Measurements from ENCODE around the gene BABAM2. TPM values are rescaled to one million over a fixed set of nuclear protein-coding genes. Genes with fewer than 3 reads are reported as not detected.

Gene BABAM2
- total and polyA plus RNA-seq, 4 donors, result 17.2 to 53.8 (median 36.5) TPM

- 82 to 85% methylated on average over 6 of the region's 6 CpGs for WGBS, 2 donors
- intact Hi-C loops (cut with DNase I), result no loop called here
- no peaks in the 10 kb centered on the region for H3K4me1 ChIP-seq (ENCODE audit: control insufficient read depth in 1 of 2, insufficient read depth in 2 of 2, low read length in 2 of 2)
- ATAC-seq (ENCODE audit: low FRiP score) (no peak), DNase-seq (no peak)
- H3K4me3 ChIP-seq (ENCODE audit: low read length in 2 of 2), result no peak overlapping the region
- H3K27ac ChIP-seq (ENCODE audit: low read depth in 1 of 2, low read length in 2 of 2), result no peak overlapping the region
- H3K9me3 ChIP-seq (ENCODE audit: control insufficient read depth, low read length), result no peaks in the 10 kb centered on the region
- H3K36me3 ChIP-seq (ENCODE audit: control insufficient read depth in 1 of 2, insufficient read depth in 2 of 2, low read length in 1 of 2), result no peaks in the 10 kb centered on the region
- no peaks in the 10 kb centered on the region for H3K27me3 ChIP-seq (ENCODE audit: control insufficient read depth in 1 of 2, insufficient read depth in 2 of 2, low read length in 1 of 2)
Measured at GRCh38 chr2:28182348-28182747, 291.8 kb downstream of the BABAM2 start.

- WGBS, 2 donors, result 67 to 74% methylated on average over 5 of the region's 5 CpGs
- H3K36me3 ChIP-seq (ENCODE audit: control insufficient read depth in 1 of 2, insufficient read depth in 2 of 2, low read length in 1 of 2), result no peaks in the 10 kb centered on the region
- H3K27ac ChIP-seq (ENCODE audit: low read depth in 1 of 2, low read length in 2 of 2), result no peak overlapping the region
- intact Hi-C loops (cut with DNase I), result no loop called here
- H3K9me3 ChIP-seq (ENCODE audit: control insufficient read depth, low read length), result no peaks in the 10 kb centered on the region
- DNase-seq, result no peak
- no peaks in the 10 kb centered on the region for H3K4me1 ChIP-seq (ENCODE audit: control insufficient read depth in 1 of 2, insufficient read depth in 2 of 2, low read length in 2 of 2)
- no peak for ATAC-seq (ENCODE audit: low FRiP score)
- H3K27me3 ChIP-seq (ENCODE audit: control insufficient read depth in 1 of 2, insufficient read depth in 2 of 2, low read length in 1 of 2), result no peaks in the 10 kb centered on the region
- H3K4me3 ChIP-seq (ENCODE audit: low read length in 2 of 2), result no peak overlapping the region
Measured at GRCh38 chr2:28185153-28185552, 294.6 kb downstream of the BABAM2 start.

GRCh38 chr2:28185891-28186290 lies 295.4 kb downstream of the BABAM2 start:
- DNase-seq (no peak), ATAC-seq (ENCODE audit: low FRiP score) (no peak)
- Histone ChIP-seq H3K4me3 (ENCODE audit: low read length in 2 of 2) (no peak overlapping the region), H3K9me3 (ENCODE audit: control insufficient read depth, low read length) (no peaks in the 10 kb centered on the region), H3K27ac (ENCODE audit: low read depth in 1 of 2, low read length in 2 of 2) (no peak overlapping the region), H3K36me3 (ENCODE audit: control insufficient read depth in 1 of 2, insufficient read depth in 2 of 2, low read length in 1 of 2) (no peaks in the 10 kb centered on the region), H3K27me3 (ENCODE audit: control insufficient read depth in 1 of 2, insufficient read depth in 2 of 2, low read length in 1 of 2) (no peaks in the 10 kb centered on the region), H3K4me1 (ENCODE audit: control insufficient read depth in 1 of 2, insufficient read depth in 2 of 2, low read length in 2 of 2) (no peaks in the 10 kb centered on the region)
- intact Hi-C loops (cut with DNase I), result no loop called here
- WGBS, 2 donors, result 80 to 87% methylated on average over 2 of the region's 2 CpGs

GRCh38 chr2:28187186-28187585 lies 296.7 kb downstream of the BABAM2 start:
- Histone ChIP-seq H3K4me3 (ENCODE audit: low read length in 2 of 2) (no peak overlapping the region), H3K27me3 (ENCODE audit: control insufficient read depth in 1 of 2, insufficient read depth in 2 of 2, low read length in 1 of 2) (no peaks in the 10 kb centered on the region), H3K27ac (ENCODE audit: low read depth in 1 of 2, low read length in 2 of 2) (no peak overlapping the region), H3K36me3 (ENCODE audit: control insufficient read depth in 1 of 2, insufficient read depth in 2 of 2, low read length in 1 of 2) (no peaks in the 10 kb centered on the region), H3K9me3 (ENCODE audit: control insufficient read depth, low read length) (no peaks in the 10 kb centered on the region), H3K4me1 (ENCODE audit: control insufficient read depth in 1 of 2, insufficient read depth in 2 of 2, low read length in 2 of 2) (no peaks in the 10 kb centered on the region)
- ATAC-seq (ENCODE audit: low FRiP score), result no peak
- intact Hi-C loops (cut with DNase I), result no loop called here
- DNase-seq, result no peak

GRCh38 chr2:28188436-28188835 lies 297.9 kb downstream of the BABAM2 start:
- H3K4me3 ChIP-seq (ENCODE audit: low read length in 2 of 2), result no peak overlapping the region
- ATAC-seq (ENCODE audit: low FRiP score), result no peak
- no peaks in the 10 kb centered on the region for H3K9me3 ChIP-seq (ENCODE audit: control insufficient read depth, low read length)
- no peak overlapping the region for H3K27ac ChIP-seq (ENCODE audit: low read depth in 1 of 2, low read length in 2 of 2)
- intact Hi-C loops (cut with DNase I), result no loop called here
- no peaks in the 10 kb centered on the region for H3K36me3 ChIP-seq (ENCODE audit: control insufficient read depth in 1 of 2, insufficient read depth in 2 of 2, low read length in 1 of 2)
- 94% methylated on average over 4 of the region's 4 CpGs for WGBS, 2 donors
- no peaks in the 10 kb centered on the region for H3K4me1 ChIP-seq (ENCODE audit: control insufficient read depth in 1 of 2, insufficient read depth in 2 of 2, low read length in 2 of 2)
- no peak for DNase-seq
- no peaks in the 10 kb centered on the region for H3K27me3 ChIP-seq (ENCODE audit: control insufficient read depth in 1 of 2, insufficient read depth in 2 of 2, low read length in 1 of 2)

- 86 to 90% methylated on average over 10 of the region's 10 CpGs for WGBS, 2 donors
- H3K27ac ChIP-seq (ENCODE audit: low read depth in 1 of 2, low read length in 2 of 2), result no peak overlapping the region
- H3K36me3 ChIP-seq (ENCODE audit: control insufficient read depth in 1 of 2, insufficient read depth in 2 of 2, low read length in 1 of 2), result no peaks in the 10 kb centered on the region
- intact Hi-C loops (cut with DNase I), result no loop called here
- ATAC-seq (ENCODE audit: low FRiP score) (no peak), DNase-seq (no peak)
- H3K27me3 ChIP-seq (ENCODE audit: control insufficient read depth in 1 of 2, insufficient read depth in 2 of 2, low read length in 1 of 2), result no peaks in the 10 kb centered on the region
- no peaks in the 10 kb centered on the region for H3K9me3 ChIP-seq (ENCODE audit: control insufficient read depth, low read length)
- no peak overlapping the region for H3K4me3 ChIP-seq (ENCODE audit: low read length in 2 of 2)
- no peaks in the 10 kb centered on the region for H3K4me1 ChIP-seq (ENCODE audit: control insufficient read depth in 1 of 2, insufficient read depth in 2 of 2, low read length in 2 of 2)
Measured at GRCh38 chr2:28193630-28194403, 303.3 kb downstream of the BABAM2 start.

GRCh38 chr2:28199995-28200679 lies 309.6 kb downstream of the BABAM2 start:
- Histone ChIP-seq H3K27me3 (ENCODE audit: control insufficient read depth in 1 of 2, insufficient read depth in 2 of 2, low read length in 1 of 2) (no peaks in the 10 kb centered on the region), H3K27ac (ENCODE audit: low read depth in 1 of 2, low read length in 2 of 2) (no peak overlapping the region), H3K4me3 (ENCODE audit: low read length in 2 of 2) (no peak overlapping the region), H3K4me1 (ENCODE audit: control insufficient read depth in 1 of 2, insufficient read depth in 2 of 2, low read length in 2 of 2) (no peaks in the 10 kb centered on the region), H3K36me3 (ENCODE audit: control insufficient read depth in 1 of 2, insufficient read depth in 2 of 2, low read length in 1 of 2) (no peaks in the 10 kb centered on the region), H3K9me3 (ENCODE audit: control insufficient read depth, low read length) (no peaks in the 10 kb centered on the region)
- DNase-seq, result no peak
- intact Hi-C loops (cut with DNase I), result no loop called here
- ATAC-seq (ENCODE audit: low FRiP score), result no peak
- 89 to 91% methylated on average over 2 of the region's 2 CpGs for whole genome bisulfite sequencing, 2 donors

GRCh38 chr2:28201671-28202180 lies 311.2 kb downstream of the BABAM2 start:
- ATAC-seq (ENCODE audit: low FRiP score) (no peak), DNase-seq (no peak)
- intact Hi-C loops (cut with DNase I), result no loop called here
- Histone ChIP-seq H3K27me3 (ENCODE audit: control insufficient read depth in 1 of 2, insufficient read depth in 2 of 2, low read length in 1 of 2) (no peaks in the 10 kb centered on the region), H3K4me3 (ENCODE audit: low read length in 2 of 2) (no peak overlapping the region), H3K36me3 (ENCODE audit: control insufficient read depth in 1 of 2, insufficient read depth in 2 of 2, low read length in 1 of 2) (no peaks in the 10 kb centered on the region), H3K27ac (ENCODE audit: low read depth in 1 of 2, low read length in 2 of 2) (no peak overlapping the region), H3K4me1 (ENCODE audit: control insufficient read depth in 1 of 2, insufficient read depth in 2 of 2, low read length in 2 of 2) (no peaks in the 10 kb centered on the region), H3K9me3 (ENCODE audit: control insufficient read depth, low read length) (no peaks in the 10 kb centered on the region)
- 88 to 89% methylated on average over 7 of the region's 7 CpGs for WGBS, 2 donors

GRCh38 chr2:28202719-28203118 lies 312.2 kb downstream of the BABAM2 start:
- no peak for DNase-seq
- 94 to 98% methylated on average over 3 of the region's 3 CpGs for WGBS, 2 donors

More at GRCh38 chr2:28202719-28203118, 312.2 kb downstream of the BABAM2 start:
- intact Hi-C loops (cut with DNase I), result no loop called here
- no peak for ATAC-seq (ENCODE audit: low FRiP score)
- H3K4me1 ChIP-seq (ENCODE audit: control insufficient read depth in 1 of 2, insufficient read depth in 2 of 2, low read length in 2 of 2), result no peaks in the 10 kb centered on the region
- H3K9me3 ChIP-seq (ENCODE audit: control insufficient read depth, low read length), result no peaks in the 10 kb centered on the region
- no peaks in the 10 kb centered on the region for H3K36me3 ChIP-seq (ENCODE audit: control insufficient read depth in 1 of 2, insufficient read depth in 2 of 2, low read length in 1 of 2)
- no peaks in the 10 kb centered on the region for H3K27me3 ChIP-seq (ENCODE audit: control insufficient read depth in 1 of 2, insufficient read depth in 2 of 2, low read length in 1 of 2)
- H3K27ac ChIP-seq (ENCODE audit: low read depth in 1 of 2, low read length in 2 of 2), result no peak overlapping the region
- H3K4me3 ChIP-seq (ENCODE audit: low read length in 2 of 2), result no peak overlapping the region
